Type B pancreatic cell (in vitro differentiated cells): ENCODE data around the gene JAZF1. TPM values are rescaled to one million over a fixed set of nuclear protein-coding genes. Genes with fewer than 3 reads are reported as not detected.

Source experiments
- DNase-seq: peaks from one replicate; pipeline ENCODE4 v3.0.0; 2021; ENCODE audit warnings: mixed read lengths; ENCODE audit not compliant: unreplicated experiment; ENCODE audit errors: extremely low spot score
- H3K27ac Mint-ChIP-seq: 2 replicates; pipeline ENCODE4 v1.8.0; 2021; ENCODE audit warnings: mild to moderate bottlenecking, mixed read lengths
- H3K27me3 Mint-ChIP-seq: 2 replicates; pipeline ENCODE4 v1.8.0; 2021; ENCODE audit warnings: mixed read lengths
- H3K36me3 Mint-ChIP-seq: 2 replicates; pipeline ENCODE4 v1.8.0; 2021; ENCODE audit warnings: mixed read lengths
- H3K4me1 Mint-ChIP-seq: one replicate; pipeline ENCODE4 v1.8.0; 2021; ENCODE audit warnings: mixed read lengths; ENCODE audit not compliant: unreplicated experiment
- H3K4me3 Mint-ChIP-seq: 2 replicates; pipeline ENCODE4 v1.8.0; 2021; ENCODE audit warnings: mild to moderate bottlenecking, mixed read lengths
- H3K9me3 Mint-ChIP-seq: 2 replicates; pipeline ENCODE4 v1.8.0; 2021; ENCODE audit warnings: mixed read lengths
- CTCF ChIP-seq: fragments of 200-600 bp; sonication (generic); conservative IDR thresholded peaks from 2 replicates; pipeline ENCODE4 v1.5.0; 2021; ENCODE audit warnings: antibody characterized with exemption, mild to moderate bottlenecking
- total RNA-seq: library from RNA; stranded (reverse); gene quantifications from 2 replicates; pipeline ENCODE4 v1.2.1, GENCODE V29; 2021; ENCODE audit warnings: low replicate concordance

Gene JAZF1
- total RNA-seq, 1 donor from 2014 or later, result 4.9 TPM

GRCh38 chr7:28182071-28182471 is 1.5 kb upstream of the JAZF1 start:
- H3K27ac Mint-ChIP-seq, result no peak overlapping the region
- H3K36me3 Mint-ChIP-seq, result no peaks in the 10 kb centered on the region
- no peak for TF ChIP-seq CTCF
- no peak for DNase-seq
- H3K9me3 Mint-ChIP-seq, result no peaks in the 10 kb centered on the region
- H3K4me1 Mint-ChIP-seq, result peaks cover 8% of the 10 kb centered on the region
- peaks cover 56% of the 10 kb centered on the region for H3K27me3 Mint-ChIP-seq
- H3K4me3 Mint-ChIP-seq, result peak overlapping the region; percentile 61

- H3K27me3 Mint-ChIP-seq, result peaks cover 52% of the 10 kb centered on the region
- H3K36me3 Mint-ChIP-seq, result no peaks in the 10 kb centered on the region
- DNase-seq, result no peak
- TF ChIP-seq CTCF, result no peak
- H3K4me1 Mint-ChIP-seq, result peaks cover 8% of the 10 kb centered on the region
- no peaks in the 10 kb centered on the region for H3K9me3 Mint-ChIP-seq
- peak overlapping the region; percentile 96 for H3K4me3 Mint-ChIP-seq
- H3K27ac Mint-ChIP-seq, result no peak overlapping the region
Measured at GRCh38 chr7:28181416-28181815, 821 bp upstream of the JAZF1 start.

GRCh38 chr7:28180031-28180363 is 598 bp downstream of the JAZF1 start:
- Mint-ChIP-seq H3K4me1 (peaks cover 8% of the 10 kb centered on the region), H3K4me3 (no peak overlapping the region), H3K27me3 (peaks cover 49% of the 10 kb centered on the region), H3K9me3 (no peaks in the 10 kb centered on the region), H3K27ac (no peak overlapping the region), H3K36me3 (no peaks in the 10 kb centered on the region)
- TF ChIP-seq CTCF, result no peak
- no peak for DNase-seq

- H3K4me3 Mint-ChIP-seq, result peak overlapping the region; percentile 79
- TF ChIP-seq CTCF, result no peak
- H3K27ac Mint-ChIP-seq, result peak overlapping the region; percentile 30
- no peaks in the 10 kb centered on the region for H3K36me3 Mint-ChIP-seq
- no peaks in the 10 kb centered on the region for H3K9me3 Mint-ChIP-seq
- H3K27me3 Mint-ChIP-seq, result peaks cover 44% of the 10 kb centered on the region
- H3K4me1 Mint-ChIP-seq, result peaks cover 8% of the 10 kb centered on the region
- DNase-seq, result no peak
Measured at GRCh38 chr7:28179120-28180030, 1.2 kb downstream of the JAZF1 start.

- no peak for DNase-seq
- Mint-ChIP-seq H3K4me3 (peak overlapping the region; percentile 79), H3K36me3 (no peaks in the 10 kb centered on the region), H3K27me3 (peaks cover 36% of the 10 kb centered on the region), H3K9me3 (no peaks in the 10 kb centered on the region), H3K4me1 (peaks cover 8% of the 10 kb centered on the region), H3K27ac (peak overlapping the region; percentile 30)
- TF ChIP-seq CTCF, result no peak
Measured at GRCh38 chr7:28178599-28178998, 2.0 kb downstream of the JAZF1 start.
